Muscle layer of colon (tissue), 2 donors: ENCODE data around the gene MSMB.
A peak's percentile ranks its signal among the peaks of the same experiment; 100 is the strongest.

Experiments
- H3K27ac ChIP-seq: one replicate; pipeline ENCODE4 v1.7.0; 2013; ENCODE audit warnings: low read depth, mild to moderate bottlenecking, low read length, moderate library complexity
- H3K27me3 ChIP-seq, 2 donors: one replicate each; pipeline ENCODE4 v1.7.0; 2013; ENCODE audit warnings: low read length in 2 of 2, mild to moderate bottlenecking in 2 of 2; ENCODE audit not compliant: insufficient read depth in 2 of 2, control insufficient read depth in 1 of 2
- H3K36me3 ChIP-seq: one replicate; pipeline ENCODE4 v1.7.0; 2013; ENCODE audit warnings: mild to moderate bottlenecking, low read length; ENCODE audit not compliant: insufficient read depth
- H3K4me1 ChIP-seq: one replicate; pipeline ENCODE4 v1.7.0; 2013; ENCODE audit warnings: mild to moderate bottlenecking, low read length; ENCODE audit not compliant: insufficient read depth
- H3K4me3 ChIP-seq, 2 donors: one replicate each; pipeline ENCODE4 v1.7.0; 2013; ENCODE audit warnings: low read length in 2 of 2, low read depth in 1 of 2, mild to moderate bottlenecking in 1 of 2, moderate library complexity in 1 of 2
- H3K9ac ChIP-seq: one replicate; pipeline ENCODE4 v1.7.0; 2013; ENCODE audit warnings: low read length
- H3K9me3 ChIP-seq: one replicate; pipeline ENCODE4 v1.7.0; 2013; ENCODE audit warnings: mild to moderate bottlenecking, low read length
- donor health status: abdominal sarcoma.
- donor health status: Adenocarcinoma of cecum.

Gene MSMB

GRCh38 chr10:46028584-46029460 is 17.2 kb downstream of the MSMB start:
- no peaks in the 10 kb centered on the region for H3K36me3 ChIP-seq
- no peaks in the 10 kb centered on the region for H3K27me3 ChIP-seq
- H3K4me1 ChIP-seq: peaks cover 56% of the 10 kb centered on the region
- peak overlapping the region; percentile 87 to 89 for H3K4me3 ChIP-seq
- no peak overlapping the region for H3K27ac ChIP-seq
- H3K9ac ChIP-seq: peak overlapping the region; percentile 98
- H3K9me3 ChIP-seq: no peaks in the 10 kb centered on the region

- Histone ChIP-seq H3K9me3 (no peaks in the 10 kb centered on the region), H3K4me1 (peaks cover 60% of the 10 kb centered on the region), H3K27me3 (no peaks in the 10 kb centered on the region), H3K36me3 (no peaks in the 10 kb centered on the region), H3K9ac (no peak overlapping the region), H3K4me3 (no peak overlapping the region), H3K27ac (no peak overlapping the region)
Measured at GRCh38 chr10:46026106-46026505, 20.0 kb downstream of the MSMB start.

GRCh38 chr10:46025406-46025805 is 20.7 kb downstream of the MSMB start:
- no peak overlapping the region for H3K4me3 ChIP-seq
- H3K27ac ChIP-seq: no peak overlapping the region
- peak overlapping the region; percentile 19 for H3K9ac ChIP-seq
- no peaks in the 10 kb centered on the region for H3K36me3 ChIP-seq
- H3K4me1 ChIP-seq: peaks cover 60% of the 10 kb centered on the region
- H3K9me3 ChIP-seq: no peaks in the 10 kb centered on the region
- no peaks in the 10 kb centered on the region for H3K27me3 ChIP-seq

GRCh38 chr10:46024948-46025347 is 21.1 kb downstream of the MSMB start:
- Histone ChIP-seq H3K36me3 (no peaks in the 10 kb centered on the region), H3K9ac (peak overlapping the region; percentile 19), H3K9me3 (no peaks in the 10 kb centered on the region), H3K27ac (no peak overlapping the region), H3K4me1 (peaks cover 64% of the 10 kb centered on the region), H3K27me3 (no peaks in the 10 kb centered on the region), H3K4me3 (no peak overlapping the region)

- peaks cover 64% of the 10 kb centered on the region for H3K4me1 ChIP-seq
- H3K9me3 ChIP-seq: no peaks in the 10 kb centered on the region
- peak overlapping the region; percentile 25 for H3K9ac ChIP-seq
- H3K4me3 ChIP-seq: peak overlapping the region; percentile 39 to 62
- no peaks in the 10 kb centered on the region for H3K36me3 ChIP-seq
- no peaks in the 10 kb centered on the region for H3K27me3 ChIP-seq
- no peak overlapping the region for H3K27ac ChIP-seq
Measured at GRCh38 chr10:46022978-46023702, 22.9 kb downstream of the MSMB start.

- H3K4me1 ChIP-seq: peaks cover 44% of the 10 kb centered on the region
- no peak overlapping the region for H3K4me3 ChIP-seq
- no peaks in the 10 kb centered on the region for H3K9me3 ChIP-seq
- H3K27me3 ChIP-seq: no peaks in the 10 kb centered on the region
- no peak overlapping the region for H3K9ac ChIP-seq
- peaks cover 9% of the 10 kb centered on the region for H3K36me3 ChIP-seq
- peak overlapping the region; percentile 36 for H3K27ac ChIP-seq
Measured at GRCh38 chr10:46020344-46020657, 25.8 kb downstream of the MSMB start.

GRCh38 chr10:46019569-46020343 is 26.3 kb downstream of the MSMB start:
- no peaks in the 10 kb centered on the region for H3K27me3 ChIP-seq
- no peaks in the 10 kb centered on the region for H3K9me3 ChIP-seq
- no peak overlapping the region for H3K9ac ChIP-seq
- H3K36me3 ChIP-seq: peaks cover 13% of the 10 kb centered on the region
- H3K4me3 ChIP-seq: no peak overlapping the region
- H3K27ac ChIP-seq: peak overlapping the region; percentile 36
- H3K4me1 ChIP-seq: peaks cover 38% of the 10 kb centered on the region

- Histone ChIP-seq H3K4me1 (peaks cover 32% of the 10 kb centered on the region), H3K9me3 (no peaks in the 10 kb centered on the region), H3K9ac (no peak overlapping the region), H3K27ac (no peak overlapping the region), H3K27me3 (no peaks in the 10 kb centered on the region), H3K4me3 (no peak overlapping the region), H3K36me3 (peaks cover 19% of the 10 kb centered on the region)
Measured at GRCh38 chr10:46019177-46019528, 26.9 kb downstream of the MSMB start.

- peaks cover 24% of the 10 kb centered on the region for H3K36me3 ChIP-seq
- no peak overlapping the region for H3K27ac ChIP-seq
- no peak overlapping the region for H3K4me3 ChIP-seq
- peaks cover 28% of the 10 kb centered on the region for H3K4me1 ChIP-seq
- H3K9ac ChIP-seq: no peak overlapping the region
- H3K9me3 ChIP-seq: no peaks in the 10 kb centered on the region
- no peaks in the 10 kb centered on the region for H3K27me3 ChIP-seq
Measured at GRCh38 chr10:46018453-46019176, 27.5 kb downstream of the MSMB start.

- H3K27ac ChIP-seq: no peak overlapping the region
Measured at GRCh38 chr10:46017733-46018132, 28.3 kb downstream of the MSMB start.

GRCh38 chr10:46016811-46017210 is 29.3 kb downstream of the MSMB start:
- Histone ChIP-seq H3K9ac (no peak overlapping the region), H3K27me3 (no peaks in the 10 kb centered on the region), H3K9me3 (no peaks in the 10 kb centered on the region), H3K36me3 (peaks cover 40% of the 10 kb centered on the region), H3K27ac (no peak overlapping the region), H3K4me3 (no peak overlapping the region), H3K4me1 (peaks cover 26% of the 10 kb centered on the region)

More at GRCh38 chr10:46017733-46018132, 28.3 kb downstream of the MSMB start:
- no peaks in the 10 kb centered on the region for H3K27me3 ChIP-seq
- no peak overlapping the region for H3K4me3 ChIP-seq
- H3K4me1 ChIP-seq: peaks cover 26% of the 10 kb centered on the region
- no peak overlapping the region for H3K9ac ChIP-seq
- peaks cover 33% of the 10 kb centered on the region for H3K36me3 ChIP-seq
- H3K9me3 ChIP-seq: no peaks in the 10 kb centered on the region
